ENCODE results near the gene MSGN1.

GRCh38 chr2:17818235-17818815 is 2.1 kb downstream of the MSGN1 start:
- TF ChIP-seq CTCF (IDR thresholded peaks at IDR 0.05): no peak
- TF ChIP-seq POLR2A (IDR thresholded peaks at IDR 0.05): no peak

Measured in prostate gland (tissue), 2 donors.